Endothelial cell of umbilical vein (primary cell): Measurements from ENCODE around the gene SAMD1.

Experiments used
- CTCF ChIP-seq, 2 donors: IDR thresholded peaks; 1 replicate in 1 of 2; 2 replicates in 1 of 2; pipeline ENCODE4 v1.5.1; 2011; ENCODE audit warnings: low read length in 2 of 2, mild to moderate bottlenecking in 2 of 2, moderate library complexity in 2 of 2, control low read depth in 1 of 2, inconsistent platforms in 1 of 2, low read depth in 1 of 2; ENCODE audit not compliant: insufficient read depth in 1 of 2; ENCODE audit errors: extremely low read depth in 1 of 2
- JUN ChIP-seq: IDR thresholded peaks from 2 replicates; pipeline ENCODE4 v1.6.1; 2011; ENCODE audit warnings: borderline replicate concordance, low read depth; ENCODE audit not compliant: insufficient read length, insufficient read depth
- POLR2A ChIP-seq: IDR thresholded peaks from 2 replicates; pipeline ENCODE4 v1.6.1; 2012; ENCODE audit warnings: low read depth, mild to moderate bottlenecking, control low read depth, low read length

- TF ChIP-seq JUN (no peak), CTCF (IDR thresholded peaks at IDR 0.05; ENCODE audit: extremely low read depth in 1 of 2, insufficient read depth in 1 of 2, low read depth in 1 of 2, low read length in 2 of 2) (no peak), POLR2A (no peak)
These were observed 37.5 kb upstream of the SAMD1 start for GRCh38 chr19:14127929-14128509.
